ENCODE results near the gene NOD2.

Gene NOD2

DNA sequence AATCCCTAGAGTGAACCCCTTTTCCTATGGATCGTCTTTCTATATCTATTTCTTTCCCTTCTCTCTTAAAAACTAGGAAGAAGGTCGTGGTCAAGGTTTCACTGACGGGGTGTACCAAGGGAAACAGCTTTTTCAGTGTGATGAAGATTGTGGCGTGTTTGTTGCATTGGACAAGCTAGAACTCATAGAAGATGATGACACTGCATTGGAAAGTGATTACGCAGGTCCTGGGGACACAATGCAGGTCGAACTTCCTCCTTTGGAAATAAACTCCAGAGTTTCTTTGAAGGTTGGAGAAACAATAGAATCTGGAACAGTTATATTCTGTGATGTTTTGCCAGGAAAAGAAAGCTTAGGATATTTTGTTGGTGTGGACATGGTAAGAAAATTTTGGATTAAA is 58.1 kb downstream of the NOD2 start:
- no peak for DNase-seq (ENCODE audit: low read depth)
- H3K4me3 ChIP-seq (ENCODE audit: low read depth, low read length): no peak overlapping the region
- TF ChIP-seq CTCF (IDR thresholded peaks at IDR 0.05; ENCODE audit: insufficient read depth, low read depth, low read length, missing control alignments): no peak

- no peak overlapping the region for H3K4me3 ChIP-seq (ENCODE audit: low read depth, low read length)
- TF ChIP-seq CTCF (IDR thresholded peaks at IDR 0.05; ENCODE audit: insufficient read depth, low read depth, low read length, missing control alignments): no peak
- no peak for DNase-seq (ENCODE audit: low read depth)
Observed at GRCh38 chr16:50752471-50753235, 59.2 kb downstream of the NOD2 start.

GRCh38 chr16:50756473-50756872 is 63.1 kb downstream of the NOD2 start:
- H3K4me3 ChIP-seq (ENCODE audit: low read depth, low read length): no peak overlapping the region
- DNase-seq (ENCODE audit: low read depth): no peak
- no peak for TF ChIP-seq CTCF (IDR thresholded peaks at IDR 0.05; ENCODE audit: insufficient read depth, low read depth, low read length, missing control alignments)

GRCh38 chr16:50761267-50761666 is 67.9 kb downstream of the NOD2 start:
- no peak for TF ChIP-seq CTCF (IDR thresholded peaks at IDR 0.05; ENCODE audit: insufficient read depth, low read depth, low read length, missing control alignments)
- no peak for DNase-seq (ENCODE audit: low read depth)
- no peak overlapping the region for H3K4me3 ChIP-seq (ENCODE audit: low read depth, low read length)

- no peak for TF ChIP-seq CTCF (IDR thresholded peaks at IDR 0.05; ENCODE audit: insufficient read depth, low read depth, low read length, missing control alignments)
- no peak for DNase-seq (ENCODE audit: low read depth)
- H3K4me3 ChIP-seq (ENCODE audit: low read depth, low read length): no peak overlapping the region
Observed at GRCh38 chr16:50762241-50762640, 68.8 kb downstream of the NOD2 start.

- no peak for TF ChIP-seq CTCF (IDR thresholded peaks at IDR 0.05; ENCODE audit: insufficient read depth, low read depth, low read length, missing control alignments)
Observed at GRCh38 chr16:50763211-50763610, 69.8 kb downstream of the NOD2 start.

GRCh38 chr16:50765260-50765659 is 71.9 kb downstream of the NOD2 start:
- H3K4me3 ChIP-seq (ENCODE audit: low read depth, low read length): no peak overlapping the region
- TF ChIP-seq CTCF (IDR thresholded peaks at IDR 0.05; ENCODE audit: insufficient read depth, low read depth, low read length, missing control alignments): no peak
- no peak for DNase-seq (ENCODE audit: low read depth)

More at GRCh38 chr16:50763211-50763610, 69.8 kb downstream of the NOD2 start:
- no peak for DNase-seq (ENCODE audit: low read depth)
- no peak overlapping the region for H3K4me3 ChIP-seq (ENCODE audit: low read depth, low read length)
